ENCODE results near the gene UNK. TPM values are rescaled to one million over a fixed set of nuclear protein-coding genes. Genes with fewer than 3 reads are reported as not detected.

Gene UNK
- total RNA-seq, 1 experiment from 2014 or later = 32.1 TPM

DNA sequence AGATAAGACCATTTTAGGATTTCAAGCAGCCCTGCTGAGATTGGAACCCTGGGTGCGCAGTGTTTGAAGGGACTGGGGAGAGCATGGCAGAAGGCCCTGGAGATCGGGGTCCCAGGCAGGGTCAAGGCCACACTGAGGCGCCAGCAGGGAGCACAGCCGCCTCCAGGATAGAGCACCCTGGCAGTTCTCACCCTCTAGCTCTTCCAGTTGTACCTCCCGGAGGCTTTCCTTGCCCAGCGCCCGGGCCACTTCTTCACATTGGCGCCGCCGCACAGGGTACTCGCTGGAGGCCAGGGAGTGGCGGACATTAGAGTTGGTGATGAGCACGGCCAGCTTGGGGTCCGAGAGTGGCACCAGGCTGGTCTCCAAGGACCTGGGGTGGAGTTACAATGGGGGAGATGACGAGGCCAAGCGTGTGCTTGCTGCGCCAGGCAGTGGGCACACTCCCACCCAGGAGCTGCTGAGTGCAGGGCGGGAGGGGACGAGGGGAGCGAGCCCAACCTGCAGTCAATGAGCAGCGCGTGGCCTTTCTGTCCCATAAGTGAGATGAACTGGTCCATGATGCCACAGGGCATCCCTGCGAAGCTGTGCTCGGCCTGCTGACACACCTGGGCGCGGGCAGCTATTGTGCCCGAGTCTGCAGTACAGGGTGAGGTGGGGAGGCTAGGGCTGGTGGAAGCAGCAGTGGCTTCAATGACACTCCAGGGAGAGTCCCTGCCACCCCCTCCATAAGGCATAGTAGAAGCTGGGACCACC, 21.9 kb upstream of the UNK start:
- ATAC-seq (no peak), DNase-seq (ENCODE audit: low read depth, low spot score) (no peak)
- ChIA-PET POLR2A (no interaction called here), CTCF (interaction anchor here (0.5 to 1.8 kb wide), 4 partner anchors 15 to 161 kb away, joined by 3 to 10 read pairs (median 6); partner anchors contain the start of gene UNK)
- BruUV-seq (replicated peaks) = no TSS peak
- Histone ChIP-seq H3K27me3 (ENCODE audit: control insufficient read depth, insufficient read depth, low read length) (no peaks in the 10 kb centered on the region), H3K27ac (ENCODE audit: low read length) (no peak overlapping the region), H3K36me3 (ENCODE audit: control insufficient read depth, insufficient read depth, low read length) (no peaks in the 10 kb centered on the region), H3K9me3 (ENCODE audit: control insufficient read depth, insufficient read depth, low read depth, low read length) (no peaks in the 10 kb centered on the region), H3K4me3 (ENCODE audit: low read depth in 2 of 2, low read length in 2 of 2) (no peak overlapping the region), H3K4me1 (ENCODE audit: control insufficient read depth, insufficient read depth, low read length) (peaks cover 6% of the 10 kb centered on the region)
- in situ Hi-C loops (cut with HindIII; ENCODE audit: low pct_unique_long_range_greater_than_20kb, low sequenced_read_pairs) = no loop called here
- TF ChIP-seq SIN3A (IDR thresholded peaks at IDR 0.05; ENCODE audit: borderline replicate concordance, insufficient read depth, low read depth, low read length) (no peak), TCF7L2 (IDR thresholded peaks at IDR 0.05; ENCODE audit: low read depth, low read length) (no peak), POLR2AphosphoS5 (IDR thresholded peaks at IDR 0.05; ENCODE audit: low read depth, low read length) (no peak)
- TF ChIP-seq, protein P1, sequence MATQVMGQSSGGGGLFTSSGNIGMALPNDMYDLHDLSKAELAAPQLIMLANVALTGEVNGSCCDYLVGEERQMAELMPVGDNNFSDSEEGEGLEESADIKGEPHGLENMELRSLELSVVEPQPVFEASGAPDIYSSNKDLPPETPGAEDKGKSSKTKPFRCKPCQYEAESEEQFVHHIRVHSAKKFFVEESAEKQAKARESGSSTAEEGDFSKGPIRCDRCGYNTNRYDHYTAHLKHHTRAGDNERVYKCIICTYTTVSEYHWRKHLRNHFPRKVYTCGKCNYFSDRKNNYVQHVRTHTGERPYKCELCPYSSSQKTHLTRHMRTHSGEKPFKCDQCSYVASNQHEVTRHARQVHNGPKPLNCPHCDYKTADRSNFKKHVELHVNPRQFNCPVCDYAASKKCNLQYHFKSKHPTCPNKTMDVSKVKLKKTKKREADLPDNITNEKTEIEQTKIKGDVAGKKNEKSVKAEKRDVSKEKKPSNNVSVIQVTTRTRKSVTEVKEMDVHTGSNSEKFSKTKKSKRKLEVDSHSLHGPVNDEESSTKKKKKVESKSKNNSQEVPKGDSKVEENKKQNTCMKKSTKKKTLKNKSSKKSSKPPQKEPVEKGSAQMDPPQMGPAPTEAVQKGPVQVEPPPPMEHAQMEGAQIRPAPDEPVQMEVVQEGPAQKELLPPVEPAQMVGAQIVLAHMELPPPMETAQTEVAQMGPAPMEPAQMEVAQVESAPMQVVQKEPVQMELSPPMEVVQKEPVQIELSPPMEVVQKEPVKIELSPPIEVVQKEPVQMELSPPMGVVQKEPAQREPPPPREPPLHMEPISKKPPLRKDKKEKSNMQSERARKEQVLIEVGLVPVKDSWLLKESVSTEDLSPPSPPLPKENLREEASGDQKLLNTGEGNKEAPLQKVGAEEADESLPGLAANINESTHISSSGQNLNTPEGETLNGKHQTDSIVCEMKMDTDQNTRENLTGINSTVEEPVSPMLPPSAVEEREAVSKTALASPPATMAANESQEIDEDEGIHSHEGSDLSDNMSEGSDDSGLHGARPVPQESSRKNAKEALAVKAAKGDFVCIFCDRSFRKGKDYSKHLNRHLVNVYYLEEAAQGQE (IDR thresholded peaks at IDR 0.05; ENCODE audit: insufficient read depth in 1 of 2, low read depth in 2 of 2, low read length in 1 of 2) = no peak
- TF ChIP-seq, protein P2, sequence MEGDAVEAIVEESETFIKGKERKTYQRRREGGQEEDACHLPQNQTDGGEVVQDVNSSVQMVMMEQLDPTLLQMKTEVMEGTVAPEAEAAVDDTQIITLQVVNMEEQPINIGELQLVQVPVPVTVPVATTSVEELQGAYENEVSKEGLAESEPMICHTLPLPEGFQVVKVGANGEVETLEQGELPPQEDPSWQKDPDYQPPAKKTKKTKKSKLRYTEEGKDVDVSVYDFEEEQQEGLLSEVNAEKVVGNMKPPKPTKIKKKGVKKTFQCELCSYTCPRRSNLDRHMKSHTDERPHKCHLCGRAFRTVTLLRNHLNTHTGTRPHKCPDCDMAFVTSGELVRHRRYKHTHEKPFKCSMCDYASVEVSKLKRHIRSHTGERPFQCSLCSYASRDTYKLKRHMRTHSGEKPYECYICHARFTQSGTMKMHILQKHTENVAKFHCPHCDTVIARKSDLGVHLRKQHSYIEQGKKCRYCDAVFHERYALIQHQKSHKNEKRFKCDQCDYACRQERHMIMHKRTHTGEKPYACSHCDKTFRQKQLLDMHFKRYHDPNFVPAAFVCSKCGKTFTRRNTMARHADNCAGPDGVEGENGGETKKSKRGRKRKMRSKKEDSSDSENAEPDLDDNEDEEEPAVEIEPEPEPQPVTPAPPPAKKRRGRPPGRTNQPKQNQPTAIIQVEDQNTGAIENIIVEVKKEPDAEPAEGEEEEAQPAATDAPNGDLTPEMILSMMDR (IDR thresholded peaks at IDR 0.05) = no peak
- intact Hi-C loops (cut with micrococcal nuclease; ENCODE audit: unreplicated experiment) = no loop called here

DNA sequence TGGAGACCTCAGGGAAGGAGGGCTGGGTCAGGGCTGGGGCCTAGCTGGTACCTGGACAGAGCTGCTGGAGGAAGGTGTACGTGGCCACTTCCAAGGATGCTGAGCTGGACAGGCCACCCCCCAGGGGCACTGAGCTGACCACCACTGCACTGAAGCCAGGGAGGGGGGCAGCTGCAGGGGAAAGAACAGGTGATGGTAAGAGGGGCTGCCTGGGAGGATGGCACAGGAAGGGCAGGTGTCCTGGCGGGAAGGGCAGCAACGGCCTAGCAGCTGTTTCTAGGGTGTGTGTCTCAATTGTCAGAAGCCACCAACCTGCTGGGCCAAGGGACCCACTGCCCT, 21.4 kb upstream of the UNK start:
- no peaks in the 10 kb centered on the region for H3K9me3 ChIP-seq (ENCODE audit: control insufficient read depth, insufficient read depth, low read depth, low read length)
- ChIA-PET CTCF (interaction anchor here (0.6 to 1.8 kb wide), 2 partner anchors 15 to 161 kb away, joined by 4 to 9 read pairs; no protein-coding TSS in a partner anchor), POLR2A (no interaction called here)
- DNase-seq (ENCODE audit: low read depth, low spot score) (no peak), ATAC-seq (no peak)
- TF ChIP-seq, protein P2 (IDR thresholded peaks at IDR 0.05) = no peak
- no peak for TF ChIP-seq POLR2AphosphoS5 (IDR thresholded peaks at IDR 0.05; ENCODE audit: low read depth, low read length)
- no peak for TF ChIP-seq TCF7L2 (IDR thresholded peaks at IDR 0.05; ENCODE audit: low read depth, low read length)
- no peak for TF ChIP-seq SIN3A (IDR thresholded peaks at IDR 0.05; ENCODE audit: borderline replicate concordance, insufficient read depth, low read depth, low read length)
- no peak overlapping the region for H3K27ac ChIP-seq (ENCODE audit: low read length)
- in situ Hi-C loops (cut with HindIII; ENCODE audit: low pct_unique_long_range_greater_than_20kb, low sequenced_read_pairs) = no loop called here
- H3K4me1 ChIP-seq (ENCODE audit: control insufficient read depth, insufficient read depth, low read length) = peaks cover 6% of the 10 kb centered on the region
- intact Hi-C loops (cut with micrococcal nuclease; ENCODE audit: unreplicated experiment) = no loop called here
- H3K27me3 ChIP-seq (ENCODE audit: control insufficient read depth, insufficient read depth, low read length) = no peaks in the 10 kb centered on the region
- H3K36me3 ChIP-seq (ENCODE audit: control insufficient read depth, insufficient read depth, low read length) = no peaks in the 10 kb centered on the region
- H3K4me3 ChIP-seq (ENCODE audit: low read depth in 2 of 2, low read length in 2 of 2) = no peak overlapping the region
- no TSS peak for BruUV-seq (replicated peaks)

Measured in Panc1 (cell line).